Activated gamma-delta T cell treated with anti-CD3 and anti-CD28 coated beads, Interleukin-2, amount 50 U/mL, for 16 hours (primary cell): ENCODE data around the gene IL36A.

ENCODE experiments used
- DNase-seq: peaks from one replicate; pipeline ENCODE4 v3.0.0-alpha.2; 2020; ENCODE audit warnings: low read depth

The IL36A gene, protein sequence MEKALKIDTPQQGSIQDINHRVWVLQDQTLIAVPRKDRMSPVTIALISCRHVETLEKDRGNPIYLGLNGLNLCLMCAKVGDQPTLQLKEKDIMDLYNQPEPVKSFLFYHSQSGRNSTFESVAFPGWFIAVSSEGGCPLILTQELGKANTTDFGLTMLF

DNA sequence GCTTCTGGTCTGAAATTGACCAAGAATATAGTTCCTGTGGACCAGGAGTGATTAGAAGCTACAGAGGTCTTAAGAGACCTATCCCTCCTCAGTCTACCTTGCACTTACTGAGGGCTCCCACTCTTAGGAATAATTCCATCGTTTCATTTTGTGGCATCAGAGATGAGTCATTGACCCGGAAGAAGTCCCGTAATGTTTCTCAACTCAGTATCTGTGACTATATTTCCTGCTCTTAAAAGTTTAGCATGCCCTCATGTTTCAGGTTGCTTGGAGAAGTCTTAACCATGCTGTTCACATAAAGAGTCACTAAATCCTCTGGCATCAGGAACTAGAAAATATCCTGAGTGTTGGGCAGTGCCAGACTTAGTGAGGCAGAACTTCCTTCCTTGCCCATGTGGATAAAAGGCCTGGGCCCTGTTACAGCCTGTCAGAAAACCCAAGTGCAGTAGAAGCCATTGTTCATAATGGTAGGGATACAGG, at the start of gene IL36A:
Gene IL36A (plus strand): TSS at position 430 of the 480 bp plus-strand sequence. CDS start 413 bp downstream, outside the sequence.
- no peak for DNase-seq

DNA sequence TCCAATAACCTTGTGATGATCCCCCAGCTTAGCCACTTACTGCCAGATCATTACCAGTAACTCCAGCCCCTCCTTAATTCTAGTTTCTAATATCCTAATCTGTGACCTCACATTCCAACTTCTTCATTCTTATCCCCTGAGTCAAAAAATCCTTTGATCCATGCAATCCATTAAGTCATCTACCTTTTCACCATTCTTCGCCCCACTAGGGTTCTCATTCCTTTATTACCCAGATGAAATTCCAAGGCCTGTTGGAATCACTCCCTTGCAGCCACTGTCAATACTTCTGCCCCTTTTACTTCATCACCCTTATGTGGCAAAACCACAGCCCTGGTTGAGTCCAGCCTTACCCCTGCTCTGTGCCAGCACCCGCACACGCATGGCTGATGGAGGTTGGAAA, 47.7 kb upstream of the IL36A start:
- DNase-seq: no peak

DNA sequence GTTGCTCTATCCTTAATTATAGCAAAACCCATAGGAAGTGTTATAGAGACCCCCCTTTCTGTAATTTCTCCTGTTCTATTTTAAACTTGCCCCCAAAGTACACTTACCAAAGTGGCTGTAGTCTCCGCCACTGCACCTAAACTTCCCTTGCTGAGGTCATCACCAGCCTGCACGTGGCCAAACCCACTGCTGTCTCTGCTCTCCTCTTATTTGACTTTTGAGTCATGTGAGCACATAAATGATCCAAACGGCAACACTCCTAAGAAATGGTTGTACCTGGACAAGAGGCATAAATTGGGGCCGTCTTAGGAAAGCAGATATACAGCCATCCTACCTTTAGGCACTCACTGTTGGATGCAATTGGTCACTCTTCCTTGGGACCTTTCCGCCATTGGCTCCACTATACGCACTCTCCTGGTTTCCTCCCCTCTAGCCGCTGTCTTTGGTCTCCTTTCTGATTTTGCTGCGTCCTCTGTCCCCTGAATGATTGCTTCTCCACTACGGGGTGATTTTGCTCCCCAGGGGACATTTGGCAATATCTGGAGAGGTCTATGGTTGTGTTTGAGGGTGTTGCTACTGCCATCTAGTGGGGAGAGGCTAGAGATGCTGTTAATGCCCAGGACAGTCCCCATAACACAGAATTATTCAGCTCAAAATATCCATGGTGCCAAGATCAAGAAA, 46.7 kb upstream of the IL36A start:
- peak; percentile 3 for DNase-seq

DNA sequence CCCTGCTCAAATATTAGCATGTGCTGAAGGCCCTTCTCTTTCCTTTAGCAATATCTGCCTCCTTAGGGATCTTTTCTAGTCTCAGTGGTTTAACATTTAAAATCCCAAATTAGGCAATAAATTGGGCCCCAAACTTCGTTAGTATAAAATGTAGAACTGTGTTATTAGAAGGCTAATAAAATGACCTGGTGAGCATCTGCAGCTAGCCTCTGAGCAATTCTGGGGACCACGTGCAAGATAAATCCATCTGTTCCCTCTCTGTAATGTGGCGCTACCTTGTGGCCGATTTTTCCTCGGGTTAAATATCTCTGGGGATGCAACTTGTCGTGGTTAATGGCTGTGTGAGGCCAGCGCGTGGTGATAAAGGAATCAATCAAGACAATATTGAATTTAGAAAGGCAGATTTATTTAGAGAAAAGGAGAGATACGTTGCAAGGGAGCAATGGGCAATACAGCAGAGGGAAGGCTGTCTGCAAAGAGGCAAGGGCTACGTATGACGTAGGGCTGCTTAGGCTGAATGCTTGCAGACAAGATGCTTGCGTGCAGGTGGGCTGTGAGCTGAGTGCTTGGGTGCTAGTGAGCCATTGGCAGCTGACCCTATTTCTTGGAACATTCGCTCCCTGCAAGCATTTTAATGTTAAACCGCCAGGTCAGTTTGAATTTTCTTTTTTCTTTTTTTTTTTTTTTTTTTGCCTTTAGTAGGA, 46.0 kb upstream of the IL36A start:
- DNase-seq: no peak

DNA sequence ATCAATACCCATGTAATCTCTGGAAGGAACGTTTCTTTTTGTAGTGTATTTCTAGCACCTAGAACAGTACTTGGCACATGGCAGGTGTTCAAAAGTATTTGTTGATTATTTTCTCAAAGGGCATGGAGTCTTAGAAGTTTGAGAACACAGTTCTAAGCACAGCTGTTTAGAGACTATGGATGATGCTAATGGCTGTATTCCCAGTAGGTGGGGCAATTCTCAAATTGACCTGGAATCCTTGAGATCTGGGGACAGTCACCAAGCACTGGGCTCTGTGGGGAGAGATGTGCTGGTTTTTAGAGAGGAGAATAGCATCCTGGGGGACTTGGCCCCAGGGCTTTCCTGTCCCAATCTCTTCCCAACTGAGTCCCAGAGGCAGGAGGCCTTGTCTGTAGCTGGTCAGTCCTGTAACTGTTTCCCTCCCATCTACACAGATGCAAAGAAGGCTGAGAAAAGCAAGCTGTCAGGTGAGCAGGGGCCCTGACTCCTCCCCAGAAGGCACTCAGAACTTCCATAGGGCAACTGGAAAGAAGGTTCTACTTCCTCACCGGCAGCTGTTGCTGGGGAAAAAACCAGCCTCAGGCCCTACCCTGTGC, 44.9 kb upstream of the IL36A start:
- no peak for DNase-seq

DNA sequence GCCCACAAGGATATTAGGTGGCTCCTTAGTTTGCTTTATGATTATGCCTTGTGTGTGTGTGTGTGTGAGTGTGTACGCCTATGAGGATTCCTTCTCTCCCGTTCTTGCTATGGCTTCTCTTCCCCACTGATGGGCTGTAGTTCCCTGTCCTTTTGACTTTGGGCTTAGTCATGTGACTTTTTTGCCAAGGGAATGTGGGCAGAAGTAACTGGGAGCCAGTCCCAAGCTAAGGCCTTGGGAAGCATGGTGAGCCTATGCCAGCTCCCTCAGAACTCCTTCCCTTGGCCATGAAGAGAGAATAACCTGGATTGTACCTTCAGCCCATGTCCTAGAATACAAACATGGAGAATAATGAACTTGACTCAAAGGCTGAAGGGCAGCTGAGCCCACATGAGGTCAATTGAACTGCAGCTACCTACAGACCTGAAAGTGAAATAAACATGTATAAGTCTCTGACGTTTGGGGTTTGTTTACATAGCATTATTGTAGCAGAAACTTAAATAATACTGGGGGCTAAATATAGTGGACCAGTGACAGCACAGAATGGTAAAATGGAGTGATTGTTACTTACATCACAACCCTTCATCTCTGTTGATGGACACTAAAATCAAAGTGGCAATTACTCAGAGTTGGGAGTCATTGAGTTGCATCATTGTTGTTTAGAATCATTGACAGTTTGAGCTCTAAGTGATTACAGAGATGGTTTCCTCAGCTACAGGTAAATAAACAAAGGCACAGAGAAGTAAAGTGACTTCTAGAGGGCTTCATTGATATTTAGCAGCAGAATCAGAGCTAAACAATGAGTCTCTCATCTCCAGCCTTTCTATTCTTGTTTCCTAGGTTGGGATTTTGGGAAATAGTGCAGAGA, 42.7 kb upstream of the IL36A start:
- no peak for DNase-seq

DNA sequence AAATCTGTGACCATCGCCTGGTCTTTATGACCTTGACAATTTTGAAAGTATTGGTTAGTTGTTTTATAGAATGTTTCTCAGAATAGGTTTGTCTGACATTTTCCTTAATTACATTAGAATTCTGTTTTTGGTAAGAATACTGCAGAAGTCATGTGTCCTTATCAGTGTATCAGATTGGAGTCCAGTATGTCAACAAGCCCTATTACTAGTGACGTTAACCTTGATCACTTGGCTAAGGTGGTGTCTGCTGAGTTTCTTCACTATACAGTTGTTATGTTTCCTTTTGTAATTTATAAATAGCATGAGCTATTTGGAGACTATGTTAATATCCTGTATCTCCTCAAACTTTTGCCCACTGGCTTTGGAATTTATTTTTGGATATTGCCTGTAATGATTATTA, 38.2 kb upstream of the IL36A start:
- DNase-seq: no peak

DNA sequence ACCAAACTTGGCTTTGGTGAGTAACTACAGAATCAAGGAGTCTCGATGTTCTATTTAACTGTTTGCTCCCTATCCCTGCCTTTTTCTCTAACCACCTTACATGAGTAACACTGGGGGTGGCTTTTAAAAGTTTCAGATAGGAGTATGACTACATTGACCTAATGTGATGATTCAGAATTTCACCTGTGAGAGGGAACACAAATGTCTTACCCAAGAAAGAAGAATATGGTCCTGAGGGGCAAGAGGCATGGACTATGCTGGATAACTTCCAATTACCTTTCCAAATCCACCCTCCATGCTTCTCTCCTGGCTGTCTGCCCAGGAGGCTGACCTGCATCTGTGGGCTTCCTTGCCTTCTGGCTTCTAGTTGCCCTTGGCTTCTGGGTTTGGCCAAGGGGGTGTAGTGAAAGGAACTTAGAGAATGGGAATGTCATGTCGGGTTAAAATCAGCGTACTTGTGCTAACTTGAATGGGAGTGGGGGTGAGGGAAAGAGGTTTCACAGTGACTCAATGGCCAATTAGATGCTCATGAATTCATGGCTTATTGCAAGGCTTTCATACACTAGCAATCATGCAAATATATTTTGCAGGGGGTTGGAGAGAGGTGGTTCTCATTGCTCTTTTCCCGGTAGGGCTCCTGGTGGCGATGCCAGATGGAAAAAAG, 32.7 kb upstream of the IL36A start:
- no peak for DNase-seq

DNA sequence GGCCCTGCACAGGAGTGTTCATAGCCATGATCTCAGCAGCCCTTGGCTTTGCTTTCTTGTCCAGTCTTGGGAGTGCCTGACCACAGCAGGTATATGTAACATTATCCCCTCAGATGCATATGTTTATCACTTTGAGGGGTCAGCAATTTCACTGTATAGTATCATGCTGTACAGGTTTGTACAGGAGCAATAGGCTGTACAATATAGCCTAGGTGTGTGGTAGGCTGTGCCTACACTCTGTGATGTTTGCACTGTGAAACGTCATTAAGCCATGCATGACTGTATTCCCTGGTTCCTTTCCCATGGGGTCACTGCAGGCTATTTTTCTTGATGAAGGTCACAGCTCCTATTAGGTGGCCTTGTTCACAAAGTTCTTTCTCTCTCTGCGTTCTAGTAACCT, 32.1 kb upstream of the IL36A start:
- DNase-seq: no peak

DNA sequence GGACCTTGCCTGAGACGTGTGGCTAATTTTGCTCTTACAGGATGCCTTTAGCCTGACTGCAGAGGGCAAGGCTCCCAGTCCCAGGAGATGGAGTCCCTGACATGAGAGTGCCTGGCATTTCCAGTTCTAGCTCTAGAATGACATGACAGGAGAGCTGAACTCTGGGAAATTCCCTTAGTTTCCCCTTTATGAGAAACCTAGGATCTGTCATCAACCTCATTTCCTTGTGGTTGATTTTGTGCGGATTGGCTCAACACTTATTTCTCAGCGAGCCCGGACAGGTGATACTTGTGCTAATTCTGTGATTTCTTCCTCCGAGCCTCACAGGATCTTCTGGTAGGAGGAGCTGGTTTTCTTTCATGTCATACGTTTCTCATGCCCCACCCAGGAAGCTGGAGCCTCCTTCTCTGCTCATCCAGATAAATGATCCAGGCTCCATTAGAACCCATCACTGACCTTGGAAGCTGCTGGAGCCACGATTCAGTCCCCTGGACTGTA, 27.7 kb upstream of the IL36A start, which contains the start of gene IL36G:
Gene IL36G (plus strand): TSS at position 448 of the 498 bp plus-strand sequence. CDS start 633 bp downstream, outside the sequence.
- no peak for DNase-seq

DNA sequence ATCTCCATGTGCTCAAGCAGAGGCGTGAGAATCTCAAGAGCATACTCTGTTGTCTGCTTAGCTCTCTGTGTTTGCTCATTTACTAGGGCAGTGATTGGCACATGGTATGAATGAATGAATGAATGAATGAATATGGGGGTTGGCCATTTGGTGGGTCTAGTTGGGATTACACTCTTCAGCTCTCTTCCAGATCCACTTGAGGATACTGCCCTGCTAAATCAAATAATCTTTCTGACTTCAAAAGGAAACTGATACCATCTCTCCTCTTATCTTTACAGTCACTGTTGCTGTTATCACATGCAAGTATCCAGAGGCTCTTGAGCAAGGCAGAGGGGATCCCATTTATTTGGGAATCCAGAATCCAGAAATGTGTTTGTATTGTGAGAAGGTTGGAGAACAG, 25.5 kb upstream of the IL36A start:
- DNase-seq: no peak

DNA sequence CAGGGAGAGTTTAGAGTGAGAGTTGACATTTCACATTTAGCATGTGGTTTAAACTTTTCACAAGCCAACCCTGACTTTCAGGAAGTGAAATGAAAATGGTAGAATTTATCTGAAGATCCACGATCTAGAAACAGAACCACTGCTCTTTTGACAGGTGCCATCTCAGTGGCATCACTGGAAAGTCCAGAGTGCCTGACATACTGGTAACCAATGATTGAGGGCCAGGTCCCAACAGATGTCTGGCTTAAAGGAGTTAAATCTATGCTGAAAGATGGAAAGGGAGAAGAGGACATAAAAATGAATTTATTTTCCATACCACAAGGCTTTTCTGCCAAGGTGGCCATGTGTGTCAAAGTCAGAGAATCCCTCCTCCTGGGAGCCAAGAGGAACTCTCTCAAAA, 24.7 kb upstream of the IL36A start:
- DNase-seq: no peak

DNA sequence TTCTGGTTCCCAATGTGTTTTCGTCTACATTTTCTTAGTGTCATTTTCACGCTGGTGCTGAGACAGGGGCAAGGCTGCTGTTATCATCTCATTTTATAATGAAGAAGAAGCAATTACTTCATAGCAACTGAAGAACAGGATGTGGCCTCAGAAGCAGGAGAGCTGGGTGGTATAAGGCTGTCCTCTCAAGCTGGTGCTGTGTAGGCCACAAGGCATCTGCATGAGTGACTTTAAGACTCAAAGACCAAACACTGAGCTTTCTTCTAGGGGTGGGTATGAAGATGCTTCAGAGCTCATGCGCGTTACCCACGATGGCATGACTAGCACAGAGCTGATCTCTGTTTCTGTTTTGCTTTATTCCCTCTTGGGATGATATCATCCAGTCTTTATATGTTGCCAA, 20.2 kb upstream of the IL36A start:
- DNase-seq: peak; percentile 5

DNA sequence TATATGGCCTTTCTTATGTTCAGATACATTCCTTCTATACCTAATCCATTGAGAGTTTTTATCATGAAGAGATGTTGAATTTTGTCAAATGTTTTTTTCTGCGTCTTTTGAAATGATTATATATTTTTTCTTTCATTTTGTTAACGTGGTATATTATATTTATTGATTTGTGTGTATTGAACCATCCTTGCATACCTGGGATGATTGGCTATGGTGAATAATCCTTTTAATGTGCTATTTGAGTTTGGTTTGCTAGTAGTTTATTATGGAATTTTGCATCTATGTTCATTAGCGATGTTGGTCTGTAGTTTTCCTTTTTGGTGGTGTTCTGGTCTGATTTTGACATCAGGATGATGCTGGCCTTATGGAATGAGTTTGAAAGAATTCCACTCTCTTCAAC, 15.6 kb upstream of the IL36A start:
- DNase-seq: no peak

DNA sequence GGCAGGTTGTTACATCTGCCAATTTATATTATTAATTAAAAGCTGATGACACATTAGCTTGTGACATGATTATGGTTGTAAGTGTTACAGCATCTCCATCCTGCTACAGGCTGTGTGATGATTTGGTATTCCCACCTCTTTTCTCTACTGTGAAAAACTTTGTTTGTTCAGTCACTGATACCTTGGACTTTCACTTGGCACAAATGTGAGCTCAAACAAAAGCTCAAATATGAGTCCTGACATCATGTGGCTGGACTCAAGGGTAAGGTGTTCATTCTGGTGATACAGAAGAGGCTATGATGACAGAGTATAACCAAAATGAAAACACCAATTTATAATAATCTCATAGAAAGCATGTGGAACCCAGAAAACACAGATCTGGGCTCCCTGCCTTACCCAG, 11.4 kb upstream of the IL36A start:
- no peak for DNase-seq

DNA sequence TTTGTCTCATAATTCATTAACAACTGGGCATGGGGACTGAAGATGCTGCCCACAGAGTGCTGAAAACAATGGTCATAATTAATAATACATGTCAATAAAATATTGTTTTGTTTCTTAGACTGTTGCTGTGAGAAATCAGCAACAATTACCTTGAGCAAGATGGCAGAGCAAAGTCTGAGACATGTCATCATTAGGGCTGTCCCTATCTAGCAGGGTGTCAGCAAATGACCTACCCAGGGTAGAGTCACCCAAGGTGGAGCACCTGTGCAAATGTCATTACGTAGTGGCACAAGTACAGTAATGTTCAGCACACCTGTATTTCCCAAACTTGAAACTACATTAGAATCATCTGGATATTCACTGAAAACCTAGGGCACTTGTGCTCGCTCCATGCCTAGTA, 10.6 kb upstream of the IL36A start:
- no peak for DNase-seq

DNA sequence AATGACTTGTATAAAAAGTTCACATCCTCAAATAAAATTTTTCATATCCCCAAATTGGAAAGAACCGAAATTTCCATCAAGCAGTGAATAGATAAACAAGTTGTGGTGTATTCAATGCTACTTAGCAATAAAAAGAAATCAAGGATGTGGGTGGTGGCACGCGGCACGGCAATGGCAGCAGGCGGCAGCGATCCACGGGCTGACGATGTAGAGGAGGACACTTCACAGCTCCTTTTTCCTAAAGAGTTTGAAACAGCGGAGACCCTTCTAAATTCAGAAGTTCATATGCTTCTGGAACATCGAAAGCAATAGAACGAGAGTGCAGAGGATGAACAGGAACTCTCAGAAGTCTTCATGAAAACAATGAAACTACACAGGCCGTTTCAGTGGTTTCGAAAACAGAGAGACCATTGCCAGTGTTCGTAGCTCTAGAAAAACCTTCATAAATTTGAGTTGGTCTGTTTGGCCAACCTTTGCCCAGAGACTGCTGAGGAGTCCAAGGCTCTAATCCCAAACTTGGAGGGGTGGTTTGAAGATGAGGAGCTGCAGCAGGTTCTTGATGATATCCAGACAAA, 9.8 kb upstream of the IL36A start:
- DNase-seq: no peak

DNA sequence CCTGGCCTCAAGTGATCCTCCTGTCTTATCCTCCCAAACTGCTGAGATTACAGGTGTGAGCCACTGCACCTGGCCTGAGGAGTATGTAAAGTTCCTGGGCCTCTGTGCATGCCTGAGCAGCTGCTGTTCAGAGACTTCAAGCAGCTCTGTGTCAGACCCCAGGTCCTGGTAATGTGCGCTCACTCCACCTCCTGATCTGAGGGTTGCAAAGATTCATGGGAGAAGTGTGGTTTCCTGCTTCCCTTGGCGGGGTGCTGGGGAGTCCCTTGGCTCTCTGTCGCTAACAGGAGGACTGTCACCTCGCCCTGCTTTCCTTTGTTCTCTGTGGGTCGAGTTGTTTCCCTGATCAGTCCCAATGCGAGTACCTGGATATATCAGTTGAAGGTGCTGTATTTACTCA, 8.6 kb upstream of the IL36A start:
- peak; percentile 39 for DNase-seq

DNA sequence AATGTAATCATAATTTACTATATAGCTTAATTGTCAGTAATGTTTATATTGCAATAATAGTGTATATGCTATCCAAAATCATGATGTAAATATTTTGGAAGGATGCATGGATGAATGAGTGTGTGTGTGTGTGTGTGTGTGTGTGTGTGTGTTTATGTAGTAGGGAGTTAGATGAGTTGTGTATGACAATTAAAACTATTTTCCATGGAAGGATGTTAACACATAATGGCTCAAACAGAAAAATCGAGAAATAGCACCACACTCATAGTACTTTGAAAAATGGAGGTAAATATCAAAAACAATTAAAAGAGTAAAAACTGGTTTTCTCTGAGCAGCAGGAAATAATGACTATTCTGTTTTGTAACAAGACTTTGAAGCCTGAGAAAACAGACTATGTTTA, 8.1 kb upstream of the IL36A start:
- no peak for DNase-seq

DNA sequence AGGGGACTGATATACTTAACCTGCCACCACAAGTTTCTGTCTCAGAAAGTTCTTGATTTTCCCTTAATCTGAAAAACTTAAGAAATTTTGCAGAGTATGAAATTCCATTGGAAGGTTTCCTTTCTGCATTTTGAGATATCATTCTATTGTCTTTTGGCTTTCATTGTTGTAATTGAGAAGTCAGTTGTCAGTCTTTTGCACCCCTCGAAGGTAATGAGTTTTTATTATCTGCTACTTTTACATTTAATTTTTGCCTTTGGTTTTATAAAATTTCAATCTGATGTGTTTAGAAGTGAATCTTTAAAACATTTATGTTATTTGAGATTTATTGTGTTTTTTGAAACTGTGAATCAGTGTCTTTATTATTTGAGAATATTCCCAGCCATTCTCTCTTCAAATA, 4.8 kb upstream of the IL36A start:
- DNase-seq: no peak

DNA sequence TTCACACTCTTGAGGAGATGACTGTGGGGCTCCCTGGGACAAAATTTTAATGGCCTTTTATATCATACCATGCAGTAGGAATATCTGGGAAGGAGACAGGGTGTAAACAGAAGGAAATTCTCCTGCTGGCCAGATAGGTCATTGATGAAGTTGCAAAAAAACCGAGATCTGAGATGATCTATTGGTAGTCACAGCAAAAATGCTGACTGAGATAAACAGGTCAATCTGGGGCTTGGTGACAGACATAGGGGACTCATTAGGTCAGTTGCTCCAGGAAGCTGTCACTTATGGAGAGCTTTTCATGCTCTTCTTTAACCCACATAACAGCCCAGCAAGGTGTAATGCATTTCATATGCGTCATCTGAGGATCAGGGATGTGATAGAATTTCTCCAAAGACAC, 2.6 kb upstream of the IL36A start:
- no peak for DNase-seq
